Lower lobe of right lung (tissue), 2 donors: ENCODE results near the gene SLC45A1. TPM values are rescaled to one million over a fixed set of nuclear protein-coding genes. Genes with fewer than 3 reads are reported as not detected.

Experiments used
- ATAC-seq, 2 donors: fragments of 200-7000 bp; cut with Tn5 transposase; one replicate each; pipeline ENCODE4 v1.9.1; 2020 to 2022; ENCODE audit warnings: mild to moderate bottlenecking in 2 of 2, moderate library complexity in 2 of 2
- DNase-seq: peaks from one replicate; pipeline ENCODE4 v3.0.0-alpha.2; 2020
- H3K27ac ChIP-seq: fragments of 200-600 bp; one replicate; pipeline ENCODE4 v1.8.0; 2022
- H3K27me3 ChIP-seq: fragments of 200-600 bp; one replicate; pipeline ENCODE4 v1.8.0; 2022; ENCODE audit warnings: low read depth
- H3K36me3 ChIP-seq: fragments of 200-600 bp; one replicate; pipeline ENCODE4 v1.8.0; 2022; ENCODE audit warnings: mild to moderate bottlenecking
- H3K4me1 ChIP-seq: fragments of 200-600 bp; one replicate; pipeline ENCODE4 v1.8.0; 2022
- H3K4me3 ChIP-seq: fragments of 200-600 bp; one replicate; pipeline ENCODE4 v1.8.0; 2022; ENCODE audit warnings: mild to moderate bottlenecking
- H3K9me3 ChIP-seq: fragments of 200-600 bp; one replicate; pipeline ENCODE4 v1.8.0; 2022
- CTCF ChIP-seq: fragments of 200-600 bp; IDR thresholded peaks from one replicate; pipeline ENCODE4 v1.8.0; 2022; ENCODE audit warnings: antibody characterized with exemption, mild to moderate bottlenecking
- intact Hi-C: fragments of 100-400 bp; cut with DNase I; formaldehyde crosslinking; loops from one replicate; pipeline ENCODE4 v1.11.0; 2022
- total RNA-seq: library from RNA; stranded (reverse); fragmentation: NEBNext Ultra II Directional; extraction: Animal tissue kit (Norgen Biotek cat#: 25700); gene quantifications from one replicate; pipeline ENCODE4 v1.2.1, GENCODE V29; 2021
- donor health status: DM: no; HTN: yes; CAD: no; lungs with severe emphysema.

SLC45A1 gene
- total RNA-seq, 1 donor from 2014 or later = 0.92 TPM

- no peak for ATAC-seq
Measured at GRCh38 chr1:8389958-8390535, 72.1 kb downstream of the SLC45A1 start.

GRCh38 chr1:8390707-8391106 lies 72.8 kb downstream of the SLC45A1 start:
- H3K9me3 ChIP-seq = no peaks in the 10 kb centered on the region
- peaks cover 40% of the 10 kb centered on the region for H3K4me1 ChIP-seq
- no peak overlapping the region for H3K4me3 ChIP-seq
- intact Hi-C loops = no loop called here
- no peak overlapping the region for H3K27ac ChIP-seq
- ATAC-seq (no peak), DNase-seq (no peak)
- H3K36me3 ChIP-seq = peaks cover 9% of the 10 kb centered on the region
- TF ChIP-seq CTCF = no peak
- H3K27me3 ChIP-seq = no peaks in the 10 kb centered on the region

More at GRCh38 chr1:8389958-8390535, 72.1 kb downstream of the SLC45A1 start:
- no peak for TF ChIP-seq CTCF
- H3K27ac ChIP-seq = no peak overlapping the region
- H3K4me3 ChIP-seq = no peak overlapping the region
- no peaks in the 10 kb centered on the region for H3K27me3 ChIP-seq
- no peaks in the 10 kb centered on the region for H3K9me3 ChIP-seq
- peaks cover 38% of the 10 kb centered on the region for H3K4me1 ChIP-seq
- peaks cover 9% of the 10 kb centered on the region for H3K36me3 ChIP-seq
- no peak for DNase-seq
- intact Hi-C loops = no loop called here

GRCh38 chr1:8392522-8392921 lies 74.6 kb downstream of the SLC45A1 start:
- H3K27ac ChIP-seq = no peak overlapping the region
- H3K4me3 ChIP-seq = no peak overlapping the region
- H3K27me3 ChIP-seq = no peaks in the 10 kb centered on the region
- H3K36me3 ChIP-seq = peaks cover 9% of the 10 kb centered on the region
- no peak for TF ChIP-seq CTCF
- peaks cover 57% of the 10 kb centered on the region for H3K4me1 ChIP-seq
- no peaks in the 10 kb centered on the region for H3K9me3 ChIP-seq
- ATAC-seq (no peak), DNase-seq (no peak)
- intact Hi-C loops = no loop called here
